Stimulated activated naive CD8-positive, alpha-beta T cell treated with anti-CD3 and anti-CD28 coated beads, Interleukin-15, Interleukin-2, amounts not matched to agents 100 ng/mL and 50 ng/mL, for 24 hours (primary cell): ENCODE data around the gene ST3GAL3.

Source experiments
- H3K27ac Mint-ChIP-seq: one replicate; pipeline ENCODE4 v1.8.0; 2021; ENCODE audit warnings: mild to moderate bottlenecking, mixed read lengths
- H3K27me3 Mint-ChIP-seq: one replicate; pipeline ENCODE4 v1.8.0; 2021; ENCODE audit warnings: mixed read lengths
- H3K36me3 Mint-ChIP-seq: one replicate; pipeline ENCODE4 v1.8.0; 2021; ENCODE audit warnings: low read depth, mixed read lengths
- H3K4me1 Mint-ChIP-seq: one replicate; pipeline ENCODE4 v1.8.0; 2021; ENCODE audit warnings: low read depth, mixed read lengths
- H3K4me3 Mint-ChIP-seq: one replicate; pipeline ENCODE4 v1.8.0; 2021; ENCODE audit warnings: mild to moderate bottlenecking, mixed read lengths
- H3K9me3 Mint-ChIP-seq: one replicate; pipeline ENCODE4 v1.8.0; 2021; ENCODE audit warnings: mixed read lengths

The ST3GAL3 gene, protein sequence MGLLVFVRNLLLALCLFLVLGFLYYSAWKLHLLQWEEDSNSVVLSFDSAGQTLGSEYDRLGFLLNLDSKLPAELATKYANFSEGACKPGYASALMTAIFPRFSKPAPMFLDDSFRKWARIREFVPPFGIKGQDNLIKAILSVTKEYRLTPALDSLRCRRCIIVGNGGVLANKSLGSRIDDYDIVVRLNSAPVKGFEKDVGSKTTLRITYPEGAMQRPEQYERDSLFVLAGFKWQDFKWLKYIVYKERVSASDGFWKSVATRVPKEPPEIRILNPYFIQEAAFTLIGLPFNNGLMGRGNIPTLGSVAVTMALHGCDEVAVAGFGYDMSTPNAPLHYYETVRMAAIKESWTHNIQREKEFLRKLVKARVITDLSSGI

DNA sequence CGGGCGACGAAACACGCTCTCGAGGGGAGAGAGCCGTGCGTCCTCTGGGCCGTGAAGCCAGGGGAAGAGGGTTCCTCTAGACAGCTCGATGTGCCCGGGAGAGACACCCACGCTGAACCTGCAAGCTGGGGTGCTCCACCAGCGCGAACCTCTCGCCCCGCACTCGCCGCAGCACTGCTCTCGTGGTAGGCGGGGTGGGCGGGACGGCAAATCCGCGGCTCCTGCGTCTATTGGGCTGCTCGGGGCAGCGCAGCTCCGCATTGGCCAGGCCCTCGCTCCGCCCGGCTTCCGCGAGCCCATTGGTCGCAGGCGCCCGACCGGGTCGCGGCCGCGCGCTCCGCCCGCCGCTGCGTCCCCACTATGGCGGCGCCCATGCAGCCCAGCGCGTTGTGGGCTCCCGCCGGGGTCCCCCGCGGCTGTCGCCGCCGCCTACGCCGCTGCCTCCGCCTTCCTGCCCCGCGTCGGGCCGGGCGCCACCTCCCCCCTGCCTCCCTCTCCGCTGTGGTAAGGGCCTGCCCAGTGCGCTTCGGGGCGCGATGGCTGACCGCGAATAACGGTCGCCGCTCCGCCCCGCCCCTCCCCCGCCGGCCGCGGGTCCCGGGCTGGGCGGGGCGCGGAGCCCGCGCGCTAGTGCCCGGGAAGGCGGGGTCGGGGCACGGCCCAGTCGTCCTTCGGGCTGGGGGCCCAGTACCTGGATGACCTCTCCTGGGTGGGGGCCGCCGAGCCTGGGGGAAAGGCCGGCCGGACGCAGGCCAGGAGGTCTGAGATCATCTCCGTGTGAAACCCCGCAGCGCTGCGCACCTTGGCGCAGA is at the start of gene ST3GAL3:
TSS of gene ST3GAL3 (plus strand) at position 347 of the 812 bp plus-strand sequence. CDS start 28,727 bp downstream, outside the sequence.
- peak within 1 kb of the TSS; percentile 86 for H3K27ac Mint-ChIP-seq
- H3K9me3 Mint-ChIP-seq, result no peaks in the 10 kb centered on the region
- peaks cover 41% of the 10 kb centered on the region for H3K36me3 Mint-ChIP-seq
- no peaks in the 10 kb centered on the region for H3K27me3 Mint-ChIP-seq
- H3K4me3 Mint-ChIP-seq, result peak within 1 kb of the TSS; percentile 92
- H3K4me1 Mint-ChIP-seq, result peaks cover 35% of the 10 kb centered on the region

DNA sequence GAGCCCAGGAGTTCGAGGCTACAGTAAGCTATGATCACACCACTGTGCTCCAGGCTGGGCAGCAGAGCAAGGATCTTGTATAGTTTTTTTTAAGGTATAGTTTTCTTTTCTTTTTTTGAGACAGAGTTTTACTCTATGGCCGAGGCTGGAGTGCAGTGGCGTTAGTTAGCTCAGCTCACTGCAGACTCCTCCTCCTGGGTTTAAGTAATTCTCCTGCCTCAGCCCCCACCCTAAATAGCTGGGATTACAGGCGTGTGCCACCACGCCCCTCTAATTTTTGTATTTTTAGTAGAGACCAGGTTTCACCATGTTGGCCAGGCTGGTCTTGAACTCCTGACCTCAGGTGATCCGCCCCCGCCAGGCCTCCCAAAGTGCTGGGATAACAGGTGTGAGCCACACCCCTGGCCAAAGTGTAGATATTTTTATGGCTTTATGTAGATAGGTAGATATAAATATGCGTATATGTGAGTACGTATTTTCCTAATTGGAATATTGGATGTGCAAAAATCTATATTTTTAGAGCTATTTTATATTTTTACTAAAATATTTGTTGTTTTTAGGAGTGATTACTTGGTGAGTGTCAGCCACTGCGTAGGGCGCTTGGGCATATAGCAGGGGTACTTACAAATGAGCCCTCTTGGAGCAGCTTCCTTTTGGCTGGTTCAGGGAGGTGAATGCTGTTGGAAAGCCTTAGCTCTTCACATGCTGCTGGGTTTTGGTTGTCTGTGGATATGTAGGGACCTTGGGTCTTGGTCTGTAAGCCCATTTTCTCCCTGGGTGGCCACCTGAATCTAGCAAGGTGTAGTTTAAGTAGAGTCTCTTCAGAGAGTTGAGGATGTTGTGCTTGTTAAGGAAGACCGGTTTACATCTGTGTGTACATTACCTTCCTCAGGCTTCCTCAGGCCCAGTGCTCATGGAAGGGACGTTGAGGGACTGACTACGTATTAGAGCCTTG is 47.8 kb upstream of the ST3GAL3 start:
- Mint-ChIP-seq H3K4me1 (peaks cover 9% of the 10 kb centered on the region), H3K9me3 (no peaks in the 10 kb centered on the region), H3K27ac (no peak overlapping the region), H3K27me3 (no peaks in the 10 kb centered on the region), H3K4me3 (no peak overlapping the region), H3K36me3 (peaks cover 60% of the 10 kb centered on the region)

DNA sequence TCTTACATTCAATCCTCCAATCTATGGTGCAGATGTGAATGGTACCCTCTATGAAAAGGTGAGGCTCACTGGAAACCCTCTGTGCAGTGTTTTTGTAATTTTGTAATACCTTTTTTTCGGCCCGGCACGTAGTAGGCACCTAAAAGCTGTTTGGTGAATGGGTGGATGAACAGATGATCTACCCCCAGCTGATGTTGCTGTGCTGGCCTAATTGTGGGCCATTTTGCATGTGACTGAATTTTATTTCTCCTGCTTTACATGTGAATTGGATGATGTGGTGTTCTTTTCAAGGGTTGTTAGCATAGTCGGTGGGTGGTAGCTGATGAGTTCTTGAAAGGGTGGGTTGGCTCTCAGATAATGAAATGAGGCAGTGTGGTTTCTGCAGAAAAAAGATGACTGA is 47.0 kb upstream of the ST3GAL3 start:
- Mint-ChIP-seq H3K27ac (no peak overlapping the region), H3K27me3 (no peaks in the 10 kb centered on the region), H3K4me3 (no peak overlapping the region), H3K4me1 (peaks cover 9% of the 10 kb centered on the region), H3K9me3 (no peaks in the 10 kb centered on the region), H3K36me3 (peaks cover 62% of the 10 kb centered on the region)

DNA sequence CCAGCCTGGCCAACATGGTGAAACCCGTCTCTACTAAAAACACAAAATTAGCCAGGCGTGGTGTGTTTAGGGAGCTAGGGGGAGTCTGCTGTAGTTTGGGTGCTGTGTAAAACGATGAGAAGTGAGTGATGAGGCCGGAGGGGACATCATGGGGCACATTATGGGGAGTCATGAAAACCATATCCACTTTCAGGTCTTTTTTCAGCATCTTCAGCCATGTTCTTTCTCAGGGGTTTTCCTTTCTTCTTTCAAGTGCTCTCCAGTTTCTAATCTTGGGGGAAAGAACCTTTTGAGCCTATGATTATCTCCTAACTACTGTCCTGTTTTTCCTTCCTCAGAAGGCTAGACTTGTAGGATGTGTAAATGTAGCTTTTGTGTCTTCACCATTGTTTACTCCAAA is 43.0 kb upstream of the ST3GAL3 start:
- Mint-ChIP-seq H3K9me3 (no peaks in the 10 kb centered on the region), H3K4me1 (peaks cover 9% of the 10 kb centered on the region), H3K27ac (peak overlapping the region; percentile 15), H3K4me3 (no peak overlapping the region), H3K27me3 (no peaks in the 10 kb centered on the region), H3K36me3 (peaks cover 84% of the 10 kb centered on the region)

GRCh38 chr1:43666608-43667007 is 40.7 kb upstream of the ST3GAL3 start:
- H3K4me3 Mint-ChIP-seq, result no peak overlapping the region
- H3K27me3 Mint-ChIP-seq, result no peaks in the 10 kb centered on the region
- no peaks in the 10 kb centered on the region for H3K9me3 Mint-ChIP-seq
- H3K36me3 Mint-ChIP-seq, result peaks cover 85% of the 10 kb centered on the region
- H3K27ac Mint-ChIP-seq, result no peak overlapping the region
- peaks cover 9% of the 10 kb centered on the region for H3K4me1 Mint-ChIP-seq

DNA sequence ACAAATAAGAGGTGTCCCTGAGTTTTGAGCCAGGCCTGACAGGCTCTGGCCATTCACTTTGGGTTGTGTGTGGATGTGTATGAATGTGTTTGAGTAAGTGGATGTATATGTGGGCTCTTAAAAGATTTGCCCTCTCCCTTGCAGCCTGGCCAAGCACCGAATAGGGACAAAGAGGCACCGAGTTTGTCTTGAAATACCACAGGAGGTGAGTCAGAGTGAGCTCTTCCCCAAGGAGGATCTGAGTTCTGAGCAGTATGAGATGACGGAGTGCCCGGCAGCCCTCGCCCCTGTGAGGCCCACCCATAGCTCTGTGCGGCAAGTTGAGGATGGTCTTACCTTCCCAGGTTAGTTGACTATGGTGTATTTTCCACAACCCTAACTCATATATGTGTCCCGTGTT is 38.4 kb upstream of the ST3GAL3 start:
- H3K27ac Mint-ChIP-seq, result no peak overlapping the region
- H3K27me3 Mint-ChIP-seq, result no peaks in the 10 kb centered on the region
- no peaks in the 10 kb centered on the region for H3K9me3 Mint-ChIP-seq
- peaks cover 6% of the 10 kb centered on the region for H3K4me1 Mint-ChIP-seq
- no peak overlapping the region for H3K4me3 Mint-ChIP-seq
- H3K36me3 Mint-ChIP-seq, result peaks cover 84% of the 10 kb centered on the region

- Mint-ChIP-seq H3K27ac (no peak overlapping the region), H3K4me3 (no peak overlapping the region), H3K4me1 (no peaks in the 10 kb centered on the region), H3K36me3 (peaks cover 81% of the 10 kb centered on the region), H3K27me3 (no peaks in the 10 kb centered on the region), H3K9me3 (no peaks in the 10 kb centered on the region)
Observed at GRCh38 chr1:43669878-43670277, 37.5 kb upstream of the ST3GAL3 start.

GRCh38 chr1:43671193-43671592 is 36.1 kb upstream of the ST3GAL3 start:
- Mint-ChIP-seq H3K4me1 (no peaks in the 10 kb centered on the region), H3K27ac (no peak overlapping the region), H3K9me3 (no peaks in the 10 kb centered on the region), H3K27me3 (no peaks in the 10 kb centered on the region), H3K4me3 (no peak overlapping the region), H3K36me3 (peaks cover 81% of the 10 kb centered on the region)

- Mint-ChIP-seq H3K4me1 (no peaks in the 10 kb centered on the region), H3K27me3 (no peaks in the 10 kb centered on the region), H3K9me3 (no peaks in the 10 kb centered on the region), H3K36me3 (peaks cover 75% of the 10 kb centered on the region), H3K27ac (no peak overlapping the region), H3K4me3 (no peak overlapping the region)
Observed at GRCh38 chr1:43671626-43672330, 35.6 kb upstream of the ST3GAL3 start.

DNA sequence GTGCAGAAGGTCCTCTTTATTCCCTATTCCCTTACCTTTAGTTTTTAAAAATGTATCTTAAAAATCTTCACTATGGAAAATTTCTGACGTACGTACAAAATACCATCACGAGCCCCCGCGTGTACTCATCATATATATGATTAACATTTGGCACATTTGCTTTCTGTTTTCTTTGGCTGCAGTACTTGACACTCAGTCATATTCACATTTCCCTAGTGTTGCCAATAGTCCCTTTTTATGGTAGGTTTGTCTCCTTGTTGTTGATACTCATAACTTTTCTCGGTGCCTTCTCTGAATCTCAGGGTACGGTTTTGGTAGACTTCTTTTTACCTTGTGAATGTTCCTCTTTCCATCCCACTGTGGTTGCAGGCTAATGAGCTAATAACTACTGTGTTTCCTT is 34.1 kb upstream of the ST3GAL3 start:
- Mint-ChIP-seq H3K36me3 (peaks cover 72% of the 10 kb centered on the region), H3K9me3 (no peaks in the 10 kb centered on the region), H3K27ac (no peak overlapping the region)

DNA sequence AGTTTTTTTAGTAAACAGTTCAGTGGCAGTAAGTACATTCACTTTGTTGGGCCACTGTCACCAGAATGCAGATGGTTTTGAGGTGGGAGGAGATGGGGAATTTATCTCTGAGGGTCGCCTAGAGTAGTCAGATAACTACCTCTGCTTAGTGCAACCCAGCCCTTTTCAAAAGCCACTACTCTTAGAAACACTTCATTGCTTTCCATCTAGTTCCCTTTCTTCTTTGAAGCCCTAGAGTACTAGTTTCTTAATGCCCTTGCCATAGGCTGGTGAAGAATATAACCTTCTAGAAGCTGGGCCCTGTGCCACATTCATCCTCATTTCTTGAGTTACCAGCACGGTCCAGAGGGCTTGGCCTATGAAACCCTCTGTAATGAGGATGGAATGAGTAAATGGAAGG is 28.4 kb upstream of the ST3GAL3 start:
- Mint-ChIP-seq H3K36me3 (peaks cover 44% of the 10 kb centered on the region), H3K27ac (peak overlapping the region; percentile 22), H3K4me3 (no peak overlapping the region), H3K9me3 (no peaks in the 10 kb centered on the region), H3K4me1 (no peaks in the 10 kb centered on the region), H3K27me3 (no peaks in the 10 kb centered on the region)

More for the DNA sequence above, 34.1 kb upstream of the ST3GAL3 start:
- H3K27me3 Mint-ChIP-seq, result no peaks in the 10 kb centered on the region
- H3K4me1 Mint-ChIP-seq, result no peaks in the 10 kb centered on the region
- no peak overlapping the region for H3K4me3 Mint-ChIP-seq

DNA sequence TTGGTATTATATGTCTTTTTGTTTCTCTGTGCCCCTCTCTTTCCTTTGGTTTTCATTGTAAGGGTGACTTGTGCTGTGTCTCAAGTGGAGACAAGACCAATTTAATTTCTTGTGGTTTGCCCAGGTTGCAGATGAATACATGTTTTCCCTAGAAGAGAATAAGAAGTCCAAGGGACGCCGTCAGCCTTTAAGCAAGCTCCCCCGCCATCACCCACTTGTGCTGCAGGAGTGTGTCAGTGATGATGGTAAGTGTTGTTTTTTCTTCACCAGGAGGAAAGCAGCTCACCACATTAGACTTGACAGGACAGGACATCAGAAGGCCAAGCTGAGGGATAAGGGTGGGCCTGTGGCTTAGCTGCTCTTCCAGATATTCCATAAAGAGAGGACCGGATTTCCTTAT is 23.8 kb upstream of the ST3GAL3 start:
- Mint-ChIP-seq H3K4me1 (no peaks in the 10 kb centered on the region), H3K9me3 (no peaks in the 10 kb centered on the region), H3K4me3 (no peak overlapping the region)

DNA sequence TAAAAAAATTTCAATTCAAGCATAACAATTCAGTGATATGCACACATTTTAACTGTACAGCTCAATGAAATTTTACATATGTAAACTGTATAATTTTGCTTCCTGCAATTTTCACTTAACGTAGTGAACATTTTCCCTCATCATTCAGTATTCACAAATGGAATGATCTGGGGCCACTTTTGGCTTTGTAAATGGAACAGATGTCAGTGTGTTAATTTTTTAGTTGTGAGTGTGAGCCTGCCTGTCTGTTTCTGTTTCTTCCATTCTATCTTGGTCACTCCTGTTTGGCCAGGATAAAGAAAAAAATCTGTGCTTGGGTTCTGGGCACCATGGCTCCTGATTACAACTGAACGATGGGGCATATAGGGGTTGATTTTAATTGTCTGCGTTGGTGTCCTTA is 20.5 kb upstream of the ST3GAL3 start:
- no peaks in the 10 kb centered on the region for H3K27me3 Mint-ChIP-seq
- H3K4me3 Mint-ChIP-seq, result no peak overlapping the region
- no peaks in the 10 kb centered on the region for H3K9me3 Mint-ChIP-seq
- peaks cover 73% of the 10 kb centered on the region for H3K36me3 Mint-ChIP-seq
- no peaks in the 10 kb centered on the region for H3K4me1 Mint-ChIP-seq
- H3K27ac Mint-ChIP-seq, result no peak overlapping the region

More for the DNA sequence above, 23.8 kb upstream of the ST3GAL3 start:
- Mint-ChIP-seq H3K27ac (peak overlapping the region; percentile 3), H3K27me3 (no peaks in the 10 kb centered on the region), H3K36me3 (peaks cover 48% of the 10 kb centered on the region)
